Measurements from ENCODE around the gene RTTN. TPM values are rescaled to one million over a fixed set of nuclear protein-coding genes. Genes with fewer than 3 reads are reported as not detected.
A peak's percentile ranks its signal among the peaks of the same experiment; 100 is the strongest.

RTTN gene
- polyA plus RNA-seq, 3 donors = 0.22 to 2.7 (median 0.25) TPM

GRCh38 chr18:70169747-70170146 is 35.7 kb downstream of the RTTN start:
- Histone ChIP-seq H3K4me1 (ENCODE audit: control insufficient read depth in 1 of 2, insufficient read depth in 2 of 2, low read length in 2 of 2) (no peaks in the 10 kb centered on the region), H3K4me2 (replicated peaks; ENCODE audit: extremely low read depth, low read length, poor library complexity, severe bottlenecking) (no peak overlapping the region), H3K9me3 (replicated peaks in 1 of 2; ENCODE audit: control insufficient read depth in 1 of 2, insufficient read depth in 1 of 2, low read length in 2 of 2) (no peaks in the 10 kb centered on the region), H3K79me2 (ENCODE audit: insufficient read depth, low read length) (no peaks in the 10 kb centered on the region), H3K4me3 (replicated peaks in 1 of 3; ENCODE audit: low read depth in 2 of 3, low read length in 3 of 3) (no peak overlapping the region), H3K9ac (ENCODE audit: insufficient read depth, low read length, poor library complexity, severe bottlenecking) (no peak overlapping the region), H4K20me1 (ENCODE audit: insufficient read depth, low read length) (no peaks in the 10 kb centered on the region), H3K27me3 (ENCODE audit: control insufficient read depth in 2 of 2, insufficient read depth in 2 of 2, low read length in 2 of 2) (no peaks in the 10 kb centered on the region), H3K36me3 (replicated peaks in 1 of 2; ENCODE audit: control insufficient read depth in 1 of 2, insufficient read depth in 2 of 2, low read length in 2 of 2) (no peaks in the 10 kb centered on the region), H2AFZ (ENCODE audit: insufficient read depth, low read depth, low read length, poor library complexity, severe bottlenecking) (no peak overlapping the region), H3K27ac (ENCODE audit: low read depth in 1 of 2, low read length in 2 of 2) (no peak overlapping the region)
- H3K27ac Mint-ChIP-seq = no peak overlapping the region
- H3K36me3 Mint-ChIP-seq = peaks cover 15 to 20% of the 10 kb centered on the region in 2 donors
- no peaks in the 10 kb centered on the region for H3K9me3 Mint-ChIP-seq
- peaks cover 4% of the 10 kb centered on the region for H3K4me1 Mint-ChIP-seq
- DNase-seq = no peak
- no peak overlapping the region for H3K4me3 Mint-ChIP-seq
- no peaks in the 10 kb centered on the region for H3K27me3 Mint-ChIP-seq (ENCODE audit: low read depth in 3 of 3)
- WGBS (ENCODE audit: insufficient coverage) = no CpG with 5 or more reads among the region's 4 CpGs
- intact Hi-C loops (cut with micrococcal nuclease) = no loop called here
- TF ChIP-seq, protein P1, sequence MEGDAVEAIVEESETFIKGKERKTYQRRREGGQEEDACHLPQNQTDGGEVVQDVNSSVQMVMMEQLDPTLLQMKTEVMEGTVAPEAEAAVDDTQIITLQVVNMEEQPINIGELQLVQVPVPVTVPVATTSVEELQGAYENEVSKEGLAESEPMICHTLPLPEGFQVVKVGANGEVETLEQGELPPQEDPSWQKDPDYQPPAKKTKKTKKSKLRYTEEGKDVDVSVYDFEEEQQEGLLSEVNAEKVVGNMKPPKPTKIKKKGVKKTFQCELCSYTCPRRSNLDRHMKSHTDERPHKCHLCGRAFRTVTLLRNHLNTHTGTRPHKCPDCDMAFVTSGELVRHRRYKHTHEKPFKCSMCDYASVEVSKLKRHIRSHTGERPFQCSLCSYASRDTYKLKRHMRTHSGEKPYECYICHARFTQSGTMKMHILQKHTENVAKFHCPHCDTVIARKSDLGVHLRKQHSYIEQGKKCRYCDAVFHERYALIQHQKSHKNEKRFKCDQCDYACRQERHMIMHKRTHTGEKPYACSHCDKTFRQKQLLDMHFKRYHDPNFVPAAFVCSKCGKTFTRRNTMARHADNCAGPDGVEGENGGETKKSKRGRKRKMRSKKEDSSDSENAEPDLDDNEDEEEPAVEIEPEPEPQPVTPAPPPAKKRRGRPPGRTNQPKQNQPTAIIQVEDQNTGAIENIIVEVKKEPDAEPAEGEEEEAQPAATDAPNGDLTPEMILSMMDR (IDR thresholded peaks at IDR 0.05) = no peak

- Mint-ChIP-seq H3K9me3 (peaks cover 0 to 6% (median 0%) of the 10 kb centered on the region in 7 donors), H3K4me3 (no peak overlapping the region), H3K4me1 (peaks cover 4% of the 10 kb centered on the region), H3K36me3 (peaks cover 28 to 34% of the 10 kb centered on the region in 2 donors), H3K27me3 (ENCODE audit: low read depth in 3 of 3) (no peaks in the 10 kb centered on the region), H3K27ac (peak overlapping the region in 1 of 7 donors; percentile 26)
- Histone ChIP-seq H3K9ac (ENCODE audit: insufficient read depth, low read length, poor library complexity, severe bottlenecking) (no peak overlapping the region), H3K4me3 (replicated peaks in 1 of 3; ENCODE audit: low read depth in 2 of 3, low read length in 3 of 3) (no peak overlapping the region), H3K27ac (ENCODE audit: low read depth in 1 of 2, low read length in 2 of 2) (no peak overlapping the region), H2AFZ (ENCODE audit: insufficient read depth, low read depth, low read length, poor library complexity, severe bottlenecking) (no peak overlapping the region), H3K27me3 (ENCODE audit: control insufficient read depth in 2 of 2, insufficient read depth in 2 of 2, low read length in 2 of 2) (no peaks in the 10 kb centered on the region), H3K36me3 (replicated peaks in 1 of 2; ENCODE audit: control insufficient read depth in 1 of 2, insufficient read depth in 2 of 2, low read length in 2 of 2) (peaks cover 0 to 11% of the 10 kb centered on the region in 2 donors), H3K9me3 (replicated peaks in 1 of 2; ENCODE audit: control insufficient read depth in 1 of 2, insufficient read depth in 1 of 2, low read length in 2 of 2) (no peaks in the 10 kb centered on the region), H3K4me2 (replicated peaks; ENCODE audit: extremely low read depth, low read length, poor library complexity, severe bottlenecking) (no peak overlapping the region), H3K79me2 (ENCODE audit: insufficient read depth, low read length) (no peaks in the 10 kb centered on the region), H3K4me1 (ENCODE audit: control insufficient read depth in 1 of 2, insufficient read depth in 2 of 2, low read length in 2 of 2) (no peaks in the 10 kb centered on the region), H4K20me1 (ENCODE audit: insufficient read depth, low read length) (no peaks in the 10 kb centered on the region)
- intact Hi-C loops (cut with micrococcal nuclease) = no loop called here
- DNase-seq = no peak
- WGBS (ENCODE audit: insufficient coverage) = no CpG with 5 or more reads among the region's 3 CpGs
- TF ChIP-seq, protein P1 (IDR thresholded peaks at IDR 0.05) = no peak
Observed at GRCh38 chr18:70166668-70167067, 38.8 kb downstream of the RTTN start.

Data from CD14-positive monocyte (primary cell).